B cell (primary cell): ENCODE measurements around the gene ADAMTS14. TPM values are rescaled to one million over a fixed set of nuclear protein-coding genes. Genes with fewer than 3 reads are reported as not detected.

Experiments
- ATAC-seq: fragments of 200-7000 bp; cut with Tn5 transposase; one replicate; pipeline ENCODE4 v1.10.0; 2021; ENCODE audit warnings: low read depth, mild to moderate bottlenecking, moderate number of reproducible peaks, moderate library complexity
- CTCF ChIA-PET: fragments of 350-600 bp; sonication (Branson Sonifier 250); formaldehyde crosslinking; loops from one replicate; lab custom pipeline; 2021; ENCODE audit warnings: antibody characterized with exemption, inconsistent platforms; lab: Charles Lee
- POLR2A ChIA-PET: fragments of 350-600 bp; sonication (Branson Sonifier 250); formaldehyde crosslinking; loops from one replicate; lab custom pipeline; 2021; ENCODE audit warnings: antibody characterized with exemption; lab: Charles Lee
- DNase-seq: peaks from one replicate; pipeline ENCODE4 v3.0.0; 2013
- H2AFZ ChIP-seq: 2 replicates; pipeline ENCODE4 v1.6.1; 2012; ENCODE audit warnings: mild to moderate bottlenecking, low read depth, low read length; ENCODE audit not compliant: insufficient read depth, poor library complexity, severe bottlenecking
- H3K27ac ChIP-seq, 2 donors: 1 replicate in 1 of 2; 2 replicates in 1 of 2; pipeline ENCODE4 v1.5.1; 2012 to 2013; ENCODE audit warnings: low read length in 2 of 2, mild to moderate bottlenecking in 2 of 2, moderate library complexity in 1 of 2
- H3K27me3 ChIP-seq, 4 experiments: fragments of 200-600 bp in 1 of 4; sonication (generic) in 1 of 4; replicated peaks in 1 of 4; 1 replicate in 2 of 4; 2 replicates in 2 of 4; pipeline versions ENCODE4 v1.6.1 to v1.7.0; 2013 to 2016; ENCODE audit warnings: low read length in 3 of 4, mild to moderate bottlenecking in 2 of 4, mixed read lengths in 1 of 4, moderate library complexity in 1 of 4; ENCODE audit not compliant: insufficient read depth in 4 of 4, control insufficient read depth in 3 of 4; ENCODE audit errors: control extremely low read depth in 1 of 4
- H3K36me3 ChIP-seq, 2 experiments: replicated peaks in 1 of 2; 1 replicate in 1 of 2; 2 replicates in 1 of 2; pipeline versions ENCODE4 v1.6.1 to v1.7.1; 2013; ENCODE audit warnings: low read length in 1 of 2; ENCODE audit not compliant: insufficient read depth in 2 of 2, control insufficient read depth in 1 of 2; ENCODE audit errors: control extremely low read depth in 1 of 2, extremely low read depth in 1 of 2
- H3K4me1 ChIP-seq, 2 donors: fragments of 200-600 bp in 1 of 2; sonication (generic) in 1 of 2; 1 replicate in 1 of 2; 2 replicates in 1 of 2; pipeline versions ENCODE4 v1.5.1 to v1.6.1; 2013 to 2017; ENCODE audit warnings: low read length in 2 of 2; ENCODE audit not compliant: control insufficient read depth in 2 of 2, insufficient read depth in 2 of 2
- H3K4me2 ChIP-seq: replicated peaks from 2 replicates; pipeline ENCODE3; 2012; ENCODE audit warnings: mild to moderate bottlenecking, low read depth, low read length; ENCODE audit not compliant: poor library complexity, severe bottlenecking
- H3K4me3 ChIP-seq, 5 experiments: fragments of 200-600 bp in 1 of 5; sonication (generic) in 1 of 5; 1 replicate in 3 of 5; 2 replicates in 2 of 5; pipeline versions ENCODE4 v1.5.1 to v1.7.0; 2011 to 2016; ENCODE audit warnings: low read length in 4 of 5, mild to moderate bottlenecking in 4 of 5, low read depth in 2 of 5, control low read depth in 1 of 5, moderate library complexity in 1 of 5; ENCODE audit not compliant: insufficient read depth in 1 of 5; ENCODE audit errors: control extremely low read depth in 1 of 5, extremely low read depth in 1 of 5
- H3K79me2 ChIP-seq: fragments of 200-600 bp; sonication (generic); one replicate; pipeline ENCODE4 v1.6.0; 2016; ENCODE audit warnings: low read length; ENCODE audit not compliant: control insufficient read depth, insufficient read depth
- H3K9ac ChIP-seq: fragments of 200-600 bp; sonication (generic); 2 replicates; pipeline ENCODE4 v1.6.1; 2017; ENCODE audit warnings: mild to moderate bottlenecking, low read length, moderate library complexity
- H3K9me3 ChIP-seq, 3 donors: one replicate each; pipeline versions ENCODE4 v1.6.1 to v1.7.1; 2013; ENCODE audit warnings: low read length in 2 of 3; ENCODE audit not compliant: control insufficient read depth in 2 of 3, insufficient read depth in 1 of 3; ENCODE audit errors: control extremely low read depth in 1 of 3
- H4K20me1 ChIP-seq: 2 replicates; pipeline ENCODE4 v1.6.0; 2012; ENCODE audit warnings: mild to moderate bottlenecking, low read length; ENCODE audit not compliant: insufficient read depth, control insufficient read depth, poor library complexity, severe bottlenecking
- H3K27ac Mint-ChIP-seq: one replicate; pipeline ENCODE4 v1.8.0; 2021; ENCODE audit warnings: mixed read lengths
- H3K27me3 Mint-ChIP-seq: one replicate; pipeline ENCODE4 v1.8.0; 2021; ENCODE audit warnings: mixed read lengths
- H3K4me1 Mint-ChIP-seq: one replicate; pipeline ENCODE4 v1.8.0; 2021; ENCODE audit warnings: mixed read lengths
- H3K4me3 Mint-ChIP-seq: one replicate; pipeline ENCODE4 v1.8.0; 2021; ENCODE audit warnings: mixed read lengths
- H3K9me3 Mint-ChIP-seq: one replicate; pipeline ENCODE4 v1.8.0; 2022; ENCODE audit warnings: mixed read lengths; ENCODE audit not compliant: insufficient read depth
- CTCF ChIP-seq: fragments of 200-600 bp; IDR thresholded peaks from one replicate; pipeline ENCODE4 v1.8.0; 2022; ENCODE audit warnings: antibody characterized with exemption, mild to moderate bottlenecking
- EZH2 ChIP-seq: IDR thresholded peaks from 2 replicates; pipeline ENCODE4 v1.6.1; 2012; ENCODE audit warnings: borderline replicate concordance, low read depth, mild to moderate bottlenecking, moderate library complexity, low read length; ENCODE audit not compliant: insufficient read depth, poor library complexity, severe bottlenecking
- WGBS: methylation state at CpG from one replicate; pipeline ENCODE4 v1.1.5; 2013; ENCODE audit warnings: missing lambda C conversion rate; ENCODE audit not compliant: insufficient coverage; 5-methylcytosine and 5-hydroxymethylcytosine counted together
- intact Hi-C: fragments of 100-400 bp; cut with micrococcal nuclease; formaldehyde crosslinking; loops from one replicate; pipeline ENCODE4 v1.10.0; 2022
- polyA plus RNA-seq: library from polyadenylated mRNA; depleted of rRNA; stranded (reverse); fragments of >200 nt; gene quantifications from 2 replicates; pipeline ENCODE4 v1.2.3, GENCODE V29; 2012
- total RNA-seq, 2 donors: library from RNA; stranded (reverse); fragments of 120-200 nt in 1 of 2; gene quantifications; 1 replicate in 1 of 2; 2 replicates in 1 of 2; pipeline versions ENCODE4 v1.2.3 to v1.2.4, GENCODE V29; 2013 to 2022

Gene ADAMTS14
- total and polyA plus RNA-seq, 2 donors (not counting 1 experiment from before 2014, with no cell fraction given) = not detected

GRCh38 chr10:70738006-70738760, 65.9 kb downstream of the ADAMTS14 start:
- Histone ChIP-seq H3K4me2 (no peak overlapping the region), H3K4me1 (no peaks in the 10 kb centered on the region), H4K20me1 (no peaks in the 10 kb centered on the region), H3K36me3 (no peaks in the 10 kb centered on the region), H3K4me3 (no peak overlapping the region), H3K79me2 (no peaks in the 10 kb centered on the region), H3K9me3 (no peaks in the 10 kb centered on the region), H3K9ac (no peak overlapping the region), H3K27ac (no peak overlapping the region), H3K27me3 (no peaks in the 10 kb centered on the region), H2AFZ (no peak overlapping the region)
- no peaks in the 10 kb centered on the region for H3K4me1 Mint-ChIP-seq
- ATAC-seq (no peak), DNase-seq (no peak)
- H3K27me3 Mint-ChIP-seq = peaks cover 8% of the 10 kb centered on the region
- 100% methylated on average over 1 of the region's 3 CpGs for WGBS
- intact Hi-C loops = no loop called here
- ChIA-PET CTCF (interaction anchor here (1.4 kb wide), 1 partner anchor 21 kb away, joined by 3 read pairs; no protein-coding TSS in a partner anchor), POLR2A (no interaction called here)
- no peaks in the 10 kb centered on the region for H3K9me3 Mint-ChIP-seq
- TF ChIP-seq CTCF (no peak), EZH2 (no peak)
- H3K27ac Mint-ChIP-seq = no peak overlapping the region
- no peak overlapping the region for H3K4me3 Mint-ChIP-seq

- intact Hi-C loops = no loop called here
- CTCF ChIA-PET = no interaction called here
- no peak overlapping the region for H2AFZ ChIP-seq
- H3K27ac ChIP-seq = no peak overlapping the region
- no peaks in the 10 kb centered on the region for H3K4me1 ChIP-seq
- H4K20me1 ChIP-seq = no peaks in the 10 kb centered on the region
- Mint-ChIP-seq H3K27ac (no peak overlapping the region), H3K4me3 (no peak overlapping the region), H3K9me3 (no peaks in the 10 kb centered on the region), H3K4me1 (no peaks in the 10 kb centered on the region), H3K27me3 (peaks cover 8% of the 10 kb centered on the region)
- no peaks in the 10 kb centered on the region for H3K79me2 ChIP-seq
- POLR2A ChIA-PET = no interaction called here
- no peak overlapping the region for H3K9ac ChIP-seq
- H3K4me3 ChIP-seq = no peak overlapping the region
- ATAC-seq (no peak), DNase-seq (no peak)
- 95% methylated on average over 10 of the region's 12 CpGs for WGBS
- no peak overlapping the region for H3K4me2 ChIP-seq
- TF ChIP-seq EZH2 (no peak), CTCF (no peak)
- no peaks in the 10 kb centered on the region for H3K9me3 ChIP-seq
- H3K27me3 ChIP-seq = no peaks in the 10 kb centered on the region
- H3K36me3 ChIP-seq = no peaks in the 10 kb centered on the region
Observed at GRCh38 chr10:70738761-70739121, 66.4 kb downstream of the ADAMTS14 start.
